PFSK-1 (cell line): ENCODE measurements around the gene CLCN7.

ENCODE experiments used
- FOXP2 ChIP-seq: optimal IDR thresholded peaks from 2 replicates; pipeline ENCODE3; 2011; ENCODE audit warnings: borderline replicate concordance, control low read depth, inconsistent platforms; ENCODE audit not compliant: insufficient read depth; ENCODE audit errors: extremely low read length, extremely low read depth
- POLR2AphosphoS5 ChIP-seq: IDR thresholded peaks from 2 replicates; pipeline ENCODE4 v1.6.1; 2012; ENCODE audit warnings: low read depth, mild to moderate bottlenecking, control low read depth, low read length, moderate library complexity
- SIN3A ChIP-seq: IDR thresholded peaks from 2 replicates; pipeline ENCODE4 v1.6.1; 2012; ENCODE audit warnings: mild to moderate bottlenecking, low read length, moderate library complexity, borderline replicate concordance; ENCODE audit not compliant: insufficient read depth
- TAF1 ChIP-seq: IDR thresholded peaks from 2 replicates; pipeline ENCODE4 v1.6.1; 2012; ENCODE audit warnings: low read length, control low read depth, borderline replicate concordance; ENCODE audit not compliant: insufficient read depth
- TF ChIP-seq, protein P1 (sequence below), 2 experiments: IDR thresholded peaks; 2 replicates each; pipeline versions ENCODE4 v1.6.1 to v1.8.0; 2011 to 2012; ENCODE audit warnings: low read depth in 2 of 2, low read length in 2 of 2, control low read depth in 1 of 2, inconsistent platforms in 1 of 2, mild to moderate bottlenecking in 1 of 2, moderate library complexity in 1 of 2; ENCODE audit not compliant: insufficient read depth in 1 of 2

The CLCN7 gene

DNA sequence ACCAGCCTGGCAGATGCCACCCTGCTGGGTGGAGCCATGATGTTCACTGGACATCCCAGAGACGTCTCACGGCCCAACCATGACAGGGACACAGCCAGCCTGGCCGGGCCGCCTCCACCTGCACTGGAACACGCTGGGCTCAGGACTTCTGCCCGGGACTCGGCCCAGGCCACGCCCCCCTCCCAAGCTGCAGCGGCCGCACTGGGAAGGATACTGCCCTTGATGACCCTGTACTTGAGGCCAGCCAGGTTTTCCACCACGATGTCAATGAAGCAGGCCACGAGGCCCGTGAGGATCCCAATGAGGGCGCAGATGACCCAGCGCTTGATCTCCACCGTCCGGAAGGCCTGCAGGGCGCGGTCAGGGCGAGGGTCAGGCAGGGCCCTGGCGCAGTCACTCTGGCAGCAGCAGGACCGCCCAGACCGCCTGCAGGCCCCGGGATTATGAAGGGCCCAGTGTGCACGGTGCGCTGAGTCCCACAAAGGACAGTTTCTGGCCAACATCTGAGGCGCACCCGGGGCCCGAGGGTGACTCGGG, 14.2 kb downstream of the CLCN7 start:
- TF ChIP-seq FOXP2 (no peak), SIN3A (no peak), TAF1 (no peak), POLR2AphosphoS5 (no peak)
- TF ChIP-seq, protein P1, sequence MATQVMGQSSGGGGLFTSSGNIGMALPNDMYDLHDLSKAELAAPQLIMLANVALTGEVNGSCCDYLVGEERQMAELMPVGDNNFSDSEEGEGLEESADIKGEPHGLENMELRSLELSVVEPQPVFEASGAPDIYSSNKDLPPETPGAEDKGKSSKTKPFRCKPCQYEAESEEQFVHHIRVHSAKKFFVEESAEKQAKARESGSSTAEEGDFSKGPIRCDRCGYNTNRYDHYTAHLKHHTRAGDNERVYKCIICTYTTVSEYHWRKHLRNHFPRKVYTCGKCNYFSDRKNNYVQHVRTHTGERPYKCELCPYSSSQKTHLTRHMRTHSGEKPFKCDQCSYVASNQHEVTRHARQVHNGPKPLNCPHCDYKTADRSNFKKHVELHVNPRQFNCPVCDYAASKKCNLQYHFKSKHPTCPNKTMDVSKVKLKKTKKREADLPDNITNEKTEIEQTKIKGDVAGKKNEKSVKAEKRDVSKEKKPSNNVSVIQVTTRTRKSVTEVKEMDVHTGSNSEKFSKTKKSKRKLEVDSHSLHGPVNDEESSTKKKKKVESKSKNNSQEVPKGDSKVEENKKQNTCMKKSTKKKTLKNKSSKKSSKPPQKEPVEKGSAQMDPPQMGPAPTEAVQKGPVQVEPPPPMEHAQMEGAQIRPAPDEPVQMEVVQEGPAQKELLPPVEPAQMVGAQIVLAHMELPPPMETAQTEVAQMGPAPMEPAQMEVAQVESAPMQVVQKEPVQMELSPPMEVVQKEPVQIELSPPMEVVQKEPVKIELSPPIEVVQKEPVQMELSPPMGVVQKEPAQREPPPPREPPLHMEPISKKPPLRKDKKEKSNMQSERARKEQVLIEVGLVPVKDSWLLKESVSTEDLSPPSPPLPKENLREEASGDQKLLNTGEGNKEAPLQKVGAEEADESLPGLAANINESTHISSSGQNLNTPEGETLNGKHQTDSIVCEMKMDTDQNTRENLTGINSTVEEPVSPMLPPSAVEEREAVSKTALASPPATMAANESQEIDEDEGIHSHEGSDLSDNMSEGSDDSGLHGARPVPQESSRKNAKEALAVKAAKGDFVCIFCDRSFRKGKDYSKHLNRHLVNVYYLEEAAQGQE (IDR thresholded peaks at IDR 0.05; ENCODE audit: insufficient read depth in 1 of 2, low read depth in 2 of 2, low read length in 2 of 2) = no peak

DNA sequence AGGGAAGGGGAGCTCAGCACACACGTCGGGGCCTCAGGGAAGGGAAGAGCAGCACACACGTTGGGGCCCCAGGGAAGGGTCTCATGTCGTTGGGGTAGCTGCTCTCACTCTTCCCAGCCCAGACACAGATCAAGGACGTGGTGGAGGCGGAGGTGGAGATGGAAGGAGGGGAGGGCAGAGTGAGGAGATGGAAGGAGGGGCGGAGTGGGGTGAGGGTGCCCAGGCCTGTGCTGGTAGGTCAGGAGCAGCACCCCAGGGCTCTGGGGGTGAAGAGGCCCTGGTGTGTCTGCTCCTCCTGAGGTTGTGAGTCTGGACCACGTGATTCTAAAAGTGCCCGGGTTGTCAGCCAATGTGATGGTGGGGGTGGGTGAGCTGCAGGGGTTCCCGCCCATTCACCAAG, 14.9 kb downstream of the CLCN7 start:
- TF ChIP-seq, protein P1 (IDR thresholded peaks at IDR 0.05; ENCODE audit: insufficient read depth in 1 of 2, low read depth in 2 of 2, low read length in 2 of 2) = no peak
- TF ChIP-seq POLR2AphosphoS5 (no peak), FOXP2 (no peak), TAF1 (no peak), SIN3A (no peak)

DNA sequence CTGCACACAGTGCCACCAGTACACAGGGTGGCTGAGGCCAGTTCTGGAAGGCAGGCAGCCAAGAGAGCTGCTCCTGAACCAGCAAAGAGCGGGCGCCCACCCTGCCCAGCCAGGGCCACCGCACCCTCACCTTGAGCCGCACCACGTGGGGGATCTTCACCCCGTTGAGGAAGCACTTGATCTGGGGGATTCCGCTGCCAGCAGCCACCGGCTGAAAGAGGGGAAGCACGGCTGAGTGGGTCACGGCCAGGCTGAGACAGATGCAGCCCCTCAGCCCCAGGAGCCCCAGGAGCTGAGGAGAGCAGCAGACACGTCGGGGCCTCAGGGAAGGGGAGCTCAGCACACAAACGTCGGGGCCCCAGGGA, 15.9 kb downstream of the CLCN7 start:
- TF ChIP-seq SIN3A (no peak), FOXP2 (no peak), POLR2AphosphoS5 (no peak), TAF1 (no peak)
- TF ChIP-seq, protein P1 (IDR thresholded peaks at IDR 0.05; ENCODE audit: insufficient read depth in 1 of 2, low read depth in 2 of 2, low read length in 2 of 2) = no peak

DNA sequence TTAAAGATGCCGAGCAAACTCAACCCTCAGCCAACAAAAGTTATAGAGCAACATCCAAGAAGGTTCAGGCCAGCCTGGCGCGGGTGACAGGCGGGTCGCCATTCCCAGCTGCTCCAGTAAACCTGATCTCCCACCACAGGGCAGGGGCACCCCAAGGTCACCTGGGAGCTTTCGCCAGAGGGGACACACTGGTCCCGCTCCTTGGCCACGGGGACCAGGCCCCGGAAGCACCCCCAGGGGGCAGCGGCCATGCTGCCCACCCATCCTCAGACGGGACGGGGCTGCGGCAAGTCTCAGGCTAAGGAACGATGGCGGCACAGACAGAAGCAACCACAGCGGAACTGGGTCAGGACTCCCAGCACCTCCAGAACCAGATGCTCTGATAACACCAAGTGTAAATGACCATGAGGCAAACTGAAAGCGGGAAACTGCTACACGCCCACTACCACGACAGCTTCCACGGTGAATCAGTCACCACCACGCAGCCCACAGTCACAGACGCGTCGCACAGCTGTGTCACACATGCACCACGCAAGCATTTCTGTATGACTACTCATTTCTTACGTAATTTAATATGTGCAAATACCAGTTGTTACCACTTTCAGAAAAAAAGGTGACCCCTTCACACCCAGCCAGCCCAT, 16.4 kb downstream of the CLCN7 start:
- TF ChIP-seq, protein P1 (IDR thresholded peaks at IDR 0.05; ENCODE audit: insufficient read depth in 1 of 2, low read depth in 2 of 2, low read length in 2 of 2) = no peak
- TF ChIP-seq FOXP2 (no peak), TAF1 (no peak)
